OCI-LY1 (cell line): Measurements from ENCODE around the gene DYNLT2.

ENCODE experiments used
- H2AFZ ChIP-seq: fragments of 200-600 bp; sonication (generic), shearing (Covaris generic); 2 replicates; pipeline ENCODE4 v1.6.0; 2014; ENCODE audit warnings: antibody characterized with exemption, mild to moderate bottlenecking, low read length
- H3F3A ChIP-seq: fragments of 200-600 bp; sonication (generic), shearing (Covaris generic); 2 replicates; pipeline ENCODE4 v1.6.0; 2014; ENCODE audit warnings: mild to moderate bottlenecking, antibody characterized with exemption, low read length, moderate library complexity; ENCODE audit not compliant: insufficient read depth
- H3K27ac ChIP-seq: fragments of 200-600 bp; sonication (generic); 2 replicates; pipeline ENCODE4 v1.5.1; 2014; ENCODE audit warnings: low read length, mixed run types, mild to moderate bottlenecking, low read depth; ENCODE audit not compliant: poor library complexity, severe bottlenecking
- H3K27me3 ChIP-seq: fragments of 200-600 bp; sonication (generic); 2 replicates; pipeline ENCODE4 v1.6.0; 2014; ENCODE audit warnings: antibody characterized with exemption, mild to moderate bottlenecking, low read length, moderate library complexity; ENCODE audit not compliant: insufficient read depth
- H3K36me3 ChIP-seq: fragments of 200-600 bp; sonication (generic); 2 replicates; pipeline ENCODE4 v1.6.1; 2014; ENCODE audit warnings: mild to moderate bottlenecking, antibody characterized with exemption, low read length, moderate library complexity, mixed read lengths; ENCODE audit not compliant: insufficient read depth
- H3K4me1 ChIP-seq: fragments of 200-600 bp; sonication (generic); 2 replicates; pipeline ENCODE4 v1.5.1; 2014; ENCODE audit warnings: mild to moderate bottlenecking, low read length, moderate library complexity; ENCODE audit not compliant: insufficient read depth, severe bottlenecking
- H3K4me2 ChIP-seq: fragments of 200-600 bp; sonication (generic), shearing (Covaris generic); 2 replicates; pipeline ENCODE4 v1.6.1; 2014; ENCODE audit warnings: low read length
- H3K4me3 ChIP-seq: fragments of 200-600 bp; sonication (generic); 2 replicates; pipeline ENCODE4 v1.5.1; 2014; ENCODE audit warnings: low read length, low read depth, mild to moderate bottlenecking, mixed read lengths; ENCODE audit not compliant: poor library complexity, severe bottlenecking
- H3K79me2 ChIP-seq: fragments of 200-600 bp; shearing (Covaris generic); 2 replicates; pipeline ENCODE4 v1.6.1; 2016; ENCODE audit warnings: mixed run types, low read length, mixed read lengths; ENCODE audit not compliant: insufficient read depth
- H3K9ac ChIP-seq: fragments of 200-600 bp; sonication (generic), shearing (Covaris generic); 2 replicates; pipeline ENCODE4 v1.6.1; 2014; ENCODE audit warnings: mild to moderate bottlenecking, low read length, mixed read lengths
- H3K9me2 ChIP-seq: fragments of 200-600 bp; sonication (generic), shearing (Covaris generic); 2 replicates; pipeline ENCODE4 v1.6.1; 2014; ENCODE audit warnings: low read depth, mild to moderate bottlenecking, low read length, mixed read lengths
- H3K9me3 ChIP-seq: fragments of 200-600 bp; shearing (Covaris generic); 2 replicates; pipeline ENCODE4 v1.6.1; 2014; ENCODE audit warnings: low read length, mixed read lengths
- H4K20me1 ChIP-seq: fragments of 200-600 bp; sonication (generic), shearing (Covaris generic); 2 replicates; pipeline ENCODE4 v1.6.0; 2016; ENCODE audit warnings: mild to moderate bottlenecking, low read length; ENCODE audit not compliant: insufficient read depth
- CTCF ChIP-seq: fragments of 200-600 bp; sonication (generic), shearing (Covaris generic); IDR thresholded peaks from 2 replicates; pipeline ENCODE4 v1.5.1; 2017; ENCODE audit warnings: mild to moderate bottlenecking, antibody characterized with exemption, low read length, moderate library complexity, mixed read lengths
- EZH2 ChIP-seq: fragments of 200-600 bp; sonication (generic), shearing (Covaris generic); IDR thresholded peaks from 2 replicates; pipeline ENCODE4 v1.8.0; 2017; ENCODE audit warnings: borderline replicate concordance, mixed run types, mild to moderate bottlenecking, antibody characterized with exemption, low read length, moderate library complexity, mixed read lengths

DYNLT2 gene

GRCh38 chr6:169785566-169785965 is 34.2 kb upstream of the DYNLT2 start:
- H3K79me2 ChIP-seq = no peaks in the 10 kb centered on the region

GRCh38 chr6:169784821-169785340 is 33.5 kb upstream of the DYNLT2 start:
- no peak overlapping the region for H3K4me2 ChIP-seq
- no peaks in the 10 kb centered on the region for H3K79me2 ChIP-seq
- no peaks in the 10 kb centered on the region for H3K9me3 ChIP-seq
- no peak overlapping the region for H3K27ac ChIP-seq
- H3K9me2 ChIP-seq = no peaks in the 10 kb centered on the region
- no peak for TF ChIP-seq EZH2
- no peak for TF ChIP-seq CTCF
- H3K36me3 ChIP-seq = peaks cover 6% of the 10 kb centered on the region; the same call in 1 of the 2 replicates
- no peak overlapping the region for H2AFZ ChIP-seq
- H3F3A ChIP-seq = no peaks in the 10 kb centered on the region
- no peak overlapping the region for H3K4me3 ChIP-seq
- no peaks in the 10 kb centered on the region for H4K20me1 ChIP-seq
- no peaks in the 10 kb centered on the region for H3K27me3 ChIP-seq
- H3K4me1 ChIP-seq = peaks cover 4% of the 10 kb centered on the region
- no peak overlapping the region for H3K9ac ChIP-seq

More at GRCh38 chr6:169785566-169785965, 34.2 kb upstream of the DYNLT2 start:
- Histone ChIP-seq H3K9me2 (no peaks in the 10 kb centered on the region), H3K27ac (no peak overlapping the region), H3F3A (no peaks in the 10 kb centered on the region), H3K9me3 (no peaks in the 10 kb centered on the region), H3K4me3 (no peak overlapping the region), H3K4me1 (peaks cover 10% of the 10 kb centered on the region), H3K27me3 (no peaks in the 10 kb centered on the region), H2AFZ (no peak overlapping the region), H3K36me3 (peaks cover 6% of the 10 kb centered on the region; the same call in 1 of the 2 replicates), H3K9ac (no peak overlapping the region), H3K4me2 (no peak overlapping the region), H4K20me1 (no peaks in the 10 kb centered on the region)
- TF ChIP-seq EZH2 = no peak
- TF ChIP-seq CTCF = no peak

GRCh38 chr6:169783971-169784820 is 32.8 kb upstream of the DYNLT2 start:
- Histone ChIP-seq H3K4me1 (no peaks in the 10 kb centered on the region), H3K27ac (no peak overlapping the region), H4K20me1 (no peaks in the 10 kb centered on the region), H3F3A (no peaks in the 10 kb centered on the region), H3K9me3 (no peaks in the 10 kb centered on the region), H2AFZ (no peak overlapping the region), H3K9ac (no peak overlapping the region), H3K4me3 (no peak overlapping the region), H3K9me2 (no peaks in the 10 kb centered on the region), H3K79me2 (no peaks in the 10 kb centered on the region), H3K36me3 (peaks cover 11% of the 10 kb centered on the region), H3K27me3 (no peaks in the 10 kb centered on the region), H3K4me2 (no peak overlapping the region)
- TF ChIP-seq CTCF = no peak
- TF ChIP-seq EZH2 = no peak
